GM23338 (cell line): ENCODE data around the gene FTO. TPM values are rescaled to one million over a fixed set of nuclear protein-coding genes. Genes with fewer than 3 reads are reported as not detected.

ENCODE experiments used
- ATAC-seq: fragments of 200-7000 bp; cut with Tn5 transposase; 3 replicates; pipeline ENCODE4 v1.9.1; 2020
- DNase-seq: peaks from one replicate; pipeline ENCODE4 v3.0.0-alpha.2; 2015; ENCODE audit warnings: low spot score
- H2AFZ ChIP-seq: fragments of 200-600 bp; sonication (generic); 2 replicates; pipeline ENCODE4 v1.8.0; 2016; ENCODE audit warnings: antibody characterized with exemption, mild to moderate bottlenecking, moderate library complexity
- H3F3A ChIP-seq: fragments of 200-600 bp; sonication (generic); replicated peaks from 2 replicates; pipeline ENCODE4 v1.8.0; 2017; ENCODE audit warnings: antibody characterized with exemption, mixed run types, low read depth
- H3K27ac ChIP-seq: fragments of 200-600 bp; sonication (generic); 2 replicates; pipeline ENCODE4 v1.6.1; 2016; ENCODE audit warnings: low read depth
- H3K27me3 ChIP-seq: fragments of 200-600 bp; sonication (generic); 2 replicates; pipeline ENCODE4 v1.8.0; 2016; ENCODE audit warnings: mild to moderate bottlenecking, mixed run types, moderate library complexity; ENCODE audit not compliant: insufficient read depth
- H3K36me3 ChIP-seq: fragments of 200-600 bp; sonication (generic); 2 replicates; pipeline ENCODE4 v1.8.0; 2016; ENCODE audit warnings: mild to moderate bottlenecking; ENCODE audit not compliant: insufficient read depth
- H3K4me1 ChIP-seq: fragments of 200-600 bp; sonication (generic); 2 replicates; pipeline ENCODE4 v1.8.0; 2016; ENCODE audit warnings: mild to moderate bottlenecking, moderate library complexity; ENCODE audit not compliant: insufficient read depth
- H3K4me2 ChIP-seq: fragments of 200-600 bp; sonication (generic); 2 replicates; pipeline ENCODE4 v1.7.1; 2017; ENCODE audit warnings: mixed run types
- H3K4me3 ChIP-seq: fragments of 200-600 bp; sonication (generic); 2 replicates; pipeline ENCODE4 v1.6.1; 2016; ENCODE audit warnings: mixed run types
- H3K79me2 ChIP-seq: fragments of 200-600 bp; sonication (generic); replicated peaks from 2 replicates; pipeline ENCODE4 v1.8.0; 2017; ENCODE audit warnings: mild to moderate bottlenecking; ENCODE audit not compliant: insufficient read depth
- H3K9me2 ChIP-seq: fragments of 200-600 bp; sonication (generic); 2 replicates; pipeline ENCODE4 v1.8.0; 2017; ENCODE audit not compliant: insufficient read depth
- H4K20me1 ChIP-seq: fragments of 200-600 bp; sonication (generic); replicated peaks from 2 replicates; pipeline ENCODE4 v1.8.0; 2017; ENCODE audit warnings: mild to moderate bottlenecking; ENCODE audit not compliant: insufficient read depth
- H3K27ac Mint-ChIP-seq: 2 replicates; pipeline ENCODE4 v1.8.0; 2020; ENCODE audit warnings: inconsistent platforms, mild to moderate bottlenecking, moderate library complexity, mixed read lengths
- H3K27me3 Mint-ChIP-seq: 3 replicates; pipeline ENCODE4 v1.8.0; 2022; ENCODE audit warnings: low read depth, mild to moderate bottlenecking, moderate library complexity, mixed read lengths, inconsistent platforms; ENCODE audit not compliant: insufficient read depth, poor library complexity
- H3K36me3 Mint-ChIP-seq: 3 replicates; pipeline ENCODE4 v1.8.0; 2021; ENCODE audit warnings: low read depth, mild to moderate bottlenecking, inconsistent platforms, moderate library complexity, mixed read lengths
- H3K4me1 Mint-ChIP-seq: 3 replicates; pipeline ENCODE4 v1.8.0; 2020; ENCODE audit warnings: mild to moderate bottlenecking, inconsistent platforms, mixed read lengths
- H3K4me3 Mint-ChIP-seq: 3 replicates; pipeline ENCODE4 v1.8.0; 2021; ENCODE audit warnings: moderate library complexity, mild to moderate bottlenecking, inconsistent platforms, mixed read lengths
- H3K9me3 Mint-ChIP-seq: 3 replicates; pipeline ENCODE4 v1.8.0; 2020; ENCODE audit warnings: moderate library complexity, mild to moderate bottlenecking, inconsistent platforms, mixed read lengths
- EZH2phosphoT487 ChIP-seq: fragments of 200-600 bp; sonication (generic); IDR thresholded peaks from one replicate; pipeline ENCODE4 v1.8.1; 2018; ENCODE audit warnings: antibody characterized with exemption; ENCODE audit not compliant: unreplicated experiment
- NANOG ChIP-seq: IDR thresholded peaks from 2 replicates; pipeline ENCODE4 v1.6.1; 2016; ENCODE audit warnings: antibody characterized with exemption, borderline replicate concordance
- POLR2AphosphoS5 ChIP-seq: IDR thresholded peaks from 2 replicates; pipeline ENCODE4 v1.6.1; 2016; ENCODE audit warnings: antibody characterized with exemption, low read depth
- REST ChIP-seq: IDR thresholded peaks from one replicate; pipeline ENCODE4 v1.6.1; 2018; ENCODE audit warnings: antibody characterized with exemption; ENCODE audit not compliant: unreplicated experiment
- ZNF114 ChIP-seq: fragments of 250-450 bp; sonication (Bioruptor Pico); IDR thresholded peaks from 2 replicates; pipeline ENCODE4 v1.5.0; 2020; ENCODE audit warnings: mild to moderate bottlenecking, moderate library complexity
- ZNF331 ChIP-seq: fragments of 250-450 bp; sonication (Bioruptor Pico); IDR thresholded peaks from 2 replicates; pipeline ENCODE4 v1.5.0; 2020; ENCODE audit warnings: low read depth, mild to moderate bottlenecking, moderate library complexity
- ZNF462 ChIP-seq: fragments of 250-450 bp; sonication (Bioruptor Pico); IDR thresholded peaks from 2 replicates; pipeline ENCODE4 v1.5.0; 2020; ENCODE audit warnings: mild to moderate bottlenecking, moderate library complexity
- polyA plus RNA-seq: library from polyadenylated mRNA; unstranded; fragments of >200 nt; fragmentation: Nextera tagmentation; extraction: Ambion mirVana; gene quantifications from 2 replicates; pipeline ENCODE4 v1.2.1, GENCODE V29; 2016
- total RNA-seq: library from RNA; depleted of rRNA; stranded (reverse); fragments of >200 nt; shearing (Covaris generic); gene quantifications from 2 replicates; pipeline ENCODE4 v1.2.3, GENCODE V29; 2014
- TF ChIP-seq, protein P1 (sequence below): IDR thresholded peaks from 2 replicates; pipeline ENCODE4 v1.6.1; 2016; ENCODE audit warnings: antibody characterized with exemption
- TF ChIP-seq, protein P2 (sequence below), 2 experiments: fragments of 200-600 bp in 1 of 2; sonication (generic) in 1 of 2; conservative IDR thresholded peaks; 2 replicates each; pipeline versions ENCODE4 v1.5.1 to v1.6.1; 2016 to 2017; ENCODE audit warnings: antibody characterized with exemption in 2 of 2, low read depth in 2 of 2, mild to moderate bottlenecking in 2 of 2, moderate library complexity in 1 of 2

Gene FTO
- total and polyA plus RNA-seq, 2 experiments from 2014 or later, result 17.7 to 69.6 TPM

GRCh38 chr16:53980675-53981074 is 276.7 kb downstream of the FTO start (continued):
- no peak for TF ChIP-seq EZH2phosphoT487

- Histone ChIP-seq H3F3A (no peaks in the 10 kb centered on the region), H3K79me2 (no peaks in the 10 kb centered on the region), H3K4me2 (no peak overlapping the region), H3K4me3 (no peak overlapping the region), H2AFZ (no peak overlapping the region), H3K27me3 (no peaks in the 10 kb centered on the region), H4K20me1 (no peaks in the 10 kb centered on the region), H3K9me2 (no peaks in the 10 kb centered on the region), H3K4me1 (no peaks in the 10 kb centered on the region), H3K36me3 (no peaks in the 10 kb centered on the region), H3K27ac (no peak overlapping the region)
- no peak for DNase-seq
- TF ChIP-seq REST, result no peak
- no peak for TF ChIP-seq NANOG
- TF ChIP-seq, protein P1, sequence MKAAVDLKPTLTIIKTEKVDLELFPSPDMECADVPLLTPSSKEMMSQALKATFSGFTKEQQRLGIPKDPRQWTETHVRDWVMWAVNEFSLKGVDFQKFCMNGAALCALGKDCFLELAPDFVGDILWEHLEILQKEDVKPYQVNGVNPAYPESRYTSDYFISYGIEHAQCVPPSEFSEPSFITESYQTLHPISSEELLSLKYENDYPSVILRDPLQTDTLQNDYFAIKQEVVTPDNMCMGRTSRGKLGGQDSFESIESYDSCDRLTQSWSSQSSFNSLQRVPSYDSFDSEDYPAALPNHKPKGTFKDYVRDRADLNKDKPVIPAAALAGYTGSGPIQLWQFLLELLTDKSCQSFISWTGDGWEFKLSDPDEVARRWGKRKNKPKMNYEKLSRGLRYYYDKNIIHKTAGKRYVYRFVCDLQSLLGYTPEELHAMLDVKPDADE, result no peak
- no peak for TF ChIP-seq ZNF114 (CRISPR knock-in tag)
- no peak for TF ChIP-seq POLR2AphosphoS5
- TF ChIP-seq ZNF462 (CRISPR knock-in tag), result no peak
- TF ChIP-seq, protein P2, sequence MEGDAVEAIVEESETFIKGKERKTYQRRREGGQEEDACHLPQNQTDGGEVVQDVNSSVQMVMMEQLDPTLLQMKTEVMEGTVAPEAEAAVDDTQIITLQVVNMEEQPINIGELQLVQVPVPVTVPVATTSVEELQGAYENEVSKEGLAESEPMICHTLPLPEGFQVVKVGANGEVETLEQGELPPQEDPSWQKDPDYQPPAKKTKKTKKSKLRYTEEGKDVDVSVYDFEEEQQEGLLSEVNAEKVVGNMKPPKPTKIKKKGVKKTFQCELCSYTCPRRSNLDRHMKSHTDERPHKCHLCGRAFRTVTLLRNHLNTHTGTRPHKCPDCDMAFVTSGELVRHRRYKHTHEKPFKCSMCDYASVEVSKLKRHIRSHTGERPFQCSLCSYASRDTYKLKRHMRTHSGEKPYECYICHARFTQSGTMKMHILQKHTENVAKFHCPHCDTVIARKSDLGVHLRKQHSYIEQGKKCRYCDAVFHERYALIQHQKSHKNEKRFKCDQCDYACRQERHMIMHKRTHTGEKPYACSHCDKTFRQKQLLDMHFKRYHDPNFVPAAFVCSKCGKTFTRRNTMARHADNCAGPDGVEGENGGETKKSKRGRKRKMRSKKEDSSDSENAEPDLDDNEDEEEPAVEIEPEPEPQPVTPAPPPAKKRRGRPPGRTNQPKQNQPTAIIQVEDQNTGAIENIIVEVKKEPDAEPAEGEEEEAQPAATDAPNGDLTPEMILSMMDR (conservative IDR thresholded peaks at IDR 0.05; ENCODE audit: low read depth in 2 of 2), result no peak
- no peak for TF ChIP-seq ZNF331 (CRISPR knock-in tag)
- peaks cover 19% of the 10 kb centered on the region; the same call in 2 of the 3 replicates for H3K4me1 Mint-ChIP-seq
- H3K27me3 Mint-ChIP-seq, result no peaks in the 10 kb centered on the region
- no peak for ATAC-seq
- H3K4me3 Mint-ChIP-seq, result no peak overlapping the region
- no peak overlapping the region for H3K27ac Mint-ChIP-seq
- no peaks in the 10 kb centered on the region for H3K9me3 Mint-ChIP-seq
- no peaks in the 10 kb centered on the region for H3K36me3 Mint-ChIP-seq
Measured at GRCh38 chr16:53982631-53983042, 278.7 kb downstream of the FTO start.
